Hematopoietic multipotent progenitor cell treated with erythropoietin and hydrocortisone succinate and interleukin-3 and kit ligand, for 15 days (in vitro differentiated cells): ENCODE data around the gene BBLN.
"Not testable (repeated sequence)": the region's sequence is repeated elsewhere in the genome, so short reads cannot be mapped to it uniquely, and the experiment has no call there.

Source experiments
- DNase-seq: peaks from one replicate; pipeline ENCODE4 v3.0.0-alpha.2; 2015; ENCODE audit warnings: low spot score

Gene BBLN

GRCh38 chr9:128159784-128160602 is at the start of gene BBLN:
Gene BBLN (plus strand): TSS chr9:128160265. CDS start chr9:128160408, 143 bp downstream.
- DNase-seq = peak; percentile 93

- not testable (repeated sequence) for DNase-seq
These were observed 48.3 kb upstream of the BBLN start for GRCh38 chr9:128111726-128112125.

GRCh38 chr9:128113526-128114325 is 46.3 kb upstream of the BBLN start:
- DNase-seq = no peak

GRCh38 chr9:128114326-128115186 is 45.5 kb upstream of the BBLN start:
- DNase-seq = no peak

DNA sequence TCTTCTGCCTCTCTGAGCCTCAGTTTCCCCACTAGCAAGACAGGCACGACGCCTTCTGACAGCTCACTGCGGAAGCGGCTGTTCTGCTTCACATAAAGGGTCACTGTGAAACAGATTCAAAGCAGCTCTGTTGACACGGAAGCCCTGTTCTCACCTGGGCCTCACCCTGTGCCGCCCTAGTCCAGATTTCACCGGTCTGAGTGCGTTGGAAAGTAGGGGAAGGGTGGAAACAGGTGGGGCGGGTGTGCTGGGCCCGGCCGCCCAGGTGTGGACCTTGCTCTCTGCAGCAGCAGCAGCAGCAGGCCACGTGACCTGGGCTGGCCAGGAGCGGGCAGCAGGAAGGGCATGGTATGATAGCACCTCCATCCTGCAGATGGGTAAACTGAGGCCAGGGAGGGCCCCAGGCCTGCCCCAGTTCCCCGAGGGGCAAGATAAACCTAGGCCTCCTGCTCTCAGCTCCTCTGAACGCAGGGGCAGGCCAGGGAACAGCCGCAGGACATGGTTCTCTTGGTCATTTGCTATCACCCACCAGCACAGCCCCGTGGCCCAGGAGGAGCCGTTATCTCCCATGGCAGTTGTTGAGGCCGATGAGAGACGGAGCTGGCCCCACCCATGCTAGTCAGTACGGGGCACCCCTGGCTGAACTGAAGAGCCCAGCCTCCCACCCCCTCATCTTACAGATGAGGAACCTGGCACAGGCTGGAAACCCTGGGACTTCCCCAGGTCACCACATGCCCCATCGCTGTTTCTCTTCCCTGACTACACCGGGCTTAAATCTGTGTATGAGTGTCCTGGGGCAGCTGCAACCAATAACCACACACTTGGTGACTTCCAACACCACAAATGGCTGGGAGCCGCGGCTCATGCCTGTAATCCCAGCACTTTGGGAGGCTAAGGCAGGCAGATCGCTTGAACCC is 44.6 kb upstream of the BBLN start:
- peak; percentile 98 for DNase-seq

GRCh38 chr9:128116104-128117083 is 43.7 kb upstream of the BBLN start:
- DNase-seq = peak; percentile 16

DNA sequence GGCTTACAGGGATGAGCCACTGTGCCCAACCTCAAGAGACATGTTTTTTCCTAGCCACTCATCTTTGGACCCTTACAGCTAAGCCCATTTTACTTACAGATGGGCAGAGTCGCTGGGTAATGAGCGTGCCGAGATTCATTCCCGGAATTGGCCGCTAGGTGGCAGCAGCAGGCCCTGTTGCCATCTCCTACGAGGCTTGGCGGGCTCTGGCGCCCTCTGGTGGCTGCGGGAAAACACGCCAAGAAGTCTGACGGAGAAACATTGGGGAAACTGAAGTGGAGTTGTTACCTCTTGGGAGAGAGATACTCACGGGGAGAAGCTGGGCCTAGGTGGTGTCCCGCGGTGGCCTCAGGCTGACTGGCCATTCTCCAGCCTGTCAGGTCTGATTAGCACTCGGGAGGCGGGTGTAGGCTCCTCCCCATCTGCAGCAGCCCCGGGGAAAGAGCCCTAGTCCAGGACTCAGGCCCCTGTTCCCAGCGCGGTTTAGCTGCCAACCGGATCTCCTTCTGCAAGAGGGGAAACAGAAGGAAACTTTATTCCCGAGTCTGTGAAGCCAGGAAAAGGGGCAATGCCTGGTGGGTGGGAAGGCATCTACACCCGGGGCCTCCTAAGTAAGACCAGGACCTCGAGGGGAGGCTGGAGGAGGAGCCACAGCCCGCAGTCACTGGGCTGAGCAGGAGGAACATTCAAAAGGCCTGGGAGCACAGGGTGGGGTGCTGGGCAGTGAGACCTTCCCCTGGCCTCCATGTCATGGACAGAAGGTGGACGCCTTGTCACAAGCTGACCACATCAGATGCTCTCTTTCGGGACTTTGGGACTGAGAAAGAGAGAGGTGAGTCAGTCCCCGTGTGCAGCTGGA is 42.2 kb upstream of the BBLN start:
- peak; percentile 96 for DNase-seq

- DNase-seq = no peak
These were observed 41.6 kb upstream of the BBLN start for GRCh38 chr9:128118472-128118857.

- no peak for DNase-seq
These were observed 40.9 kb upstream of the BBLN start for GRCh38 chr9:128118971-128119665.

GRCh38 chr9:128120061-128120740 is 39.9 kb upstream of the BBLN start:
- no peak for DNase-seq

DNA sequence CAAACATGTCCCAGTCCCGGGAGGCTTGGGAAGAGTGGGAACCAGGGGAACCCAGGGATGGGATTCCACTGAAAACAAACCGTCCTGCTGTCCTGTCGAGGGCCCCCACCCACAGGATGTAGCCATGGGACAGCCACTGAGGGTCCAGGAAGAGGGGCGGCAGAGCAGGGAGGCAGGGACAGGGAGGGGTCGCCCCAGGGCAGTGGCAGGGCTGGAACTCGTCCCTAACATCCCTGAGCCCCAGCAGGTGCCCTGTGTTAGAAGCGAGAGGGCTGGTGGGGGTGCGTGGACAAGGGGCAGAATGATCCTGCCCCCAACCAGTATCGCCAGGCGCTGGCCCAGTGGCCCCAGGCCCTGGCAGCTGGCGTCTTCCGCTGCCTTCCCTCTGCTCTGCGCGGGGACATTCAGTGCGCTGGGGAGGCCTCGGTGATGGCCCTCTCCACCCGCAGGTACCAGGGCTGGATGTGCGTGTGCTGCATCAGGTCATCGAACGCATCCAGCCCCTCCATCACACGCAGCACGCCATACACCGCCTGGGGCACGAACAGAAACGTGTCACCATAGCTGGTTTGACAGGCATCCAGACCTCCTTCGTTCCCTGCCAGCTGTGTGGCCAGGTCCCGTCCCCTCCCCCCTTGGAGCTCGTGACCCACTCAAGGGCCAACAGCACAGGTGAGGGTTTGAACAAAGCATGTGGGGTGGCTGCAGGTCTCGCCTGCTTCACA is 39.2 kb upstream of the BBLN start:
- DNase-seq = no peak

- no peak for DNase-seq
These were observed 38.6 kb upstream of the BBLN start for GRCh38 chr9:128121466-128121810.

DNA sequence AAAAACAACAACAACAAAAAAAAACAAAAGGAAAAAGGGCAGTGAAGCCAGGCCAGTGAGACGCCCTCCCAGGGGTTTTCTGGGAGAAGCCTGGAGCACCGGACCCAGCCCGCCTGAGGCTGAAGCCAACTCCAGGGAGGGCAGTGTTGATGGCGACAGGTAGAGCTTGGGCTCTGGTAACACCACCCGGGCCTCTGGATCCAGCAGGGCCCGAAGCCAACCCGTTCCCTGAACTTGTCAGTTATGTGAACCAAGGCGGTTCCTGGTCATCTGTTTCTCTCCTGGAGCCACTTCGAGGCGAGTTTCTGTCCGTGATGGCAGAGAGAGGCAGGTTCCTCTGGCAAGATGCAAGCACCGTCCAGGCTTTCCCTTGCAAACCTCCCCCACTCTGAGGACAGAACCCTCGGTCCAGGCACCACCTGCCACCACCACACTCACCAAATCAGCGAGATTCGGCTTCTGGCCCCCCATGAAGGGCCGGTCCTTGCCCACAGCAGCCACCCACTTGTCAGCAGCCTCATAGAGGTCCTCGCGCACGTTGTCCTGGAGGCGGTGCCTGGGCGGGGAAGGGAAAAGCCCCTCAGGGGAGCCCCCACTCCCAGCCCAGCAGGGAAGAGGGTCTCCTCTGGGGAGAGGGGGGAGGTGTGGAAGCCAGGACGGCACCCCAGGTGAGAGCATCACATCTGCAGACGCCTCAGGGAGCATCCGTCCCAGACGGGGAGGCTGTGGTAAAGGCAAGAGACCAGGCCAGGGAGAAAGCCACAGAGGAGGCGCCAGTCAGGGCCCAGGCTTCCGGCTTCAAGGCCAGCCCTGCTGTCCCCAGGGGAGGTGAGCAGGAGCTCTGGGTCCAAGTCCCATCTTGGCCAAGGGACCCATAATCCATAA is 37.9 kb upstream of the BBLN start:
- DNase-seq = no peak

DNA sequence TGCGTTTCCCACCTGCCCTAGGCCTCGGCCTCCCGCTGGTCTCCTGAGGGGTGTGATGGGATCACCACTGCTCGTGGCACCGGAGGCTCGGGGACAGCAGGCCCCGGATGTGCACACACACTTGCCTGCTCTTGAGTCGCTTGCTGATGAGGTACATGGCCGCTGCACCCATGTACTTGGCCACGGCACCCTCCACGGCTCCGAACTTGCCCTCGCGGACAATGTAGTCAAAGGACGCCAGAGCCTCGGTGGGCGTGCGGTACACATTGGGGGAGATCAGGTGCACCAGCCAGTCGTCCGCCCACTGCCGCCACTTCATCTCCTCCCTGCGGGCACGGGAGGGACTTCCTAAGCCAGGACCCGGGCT is 37.3 kb upstream of the BBLN start:
- DNase-seq = no peak

DNA sequence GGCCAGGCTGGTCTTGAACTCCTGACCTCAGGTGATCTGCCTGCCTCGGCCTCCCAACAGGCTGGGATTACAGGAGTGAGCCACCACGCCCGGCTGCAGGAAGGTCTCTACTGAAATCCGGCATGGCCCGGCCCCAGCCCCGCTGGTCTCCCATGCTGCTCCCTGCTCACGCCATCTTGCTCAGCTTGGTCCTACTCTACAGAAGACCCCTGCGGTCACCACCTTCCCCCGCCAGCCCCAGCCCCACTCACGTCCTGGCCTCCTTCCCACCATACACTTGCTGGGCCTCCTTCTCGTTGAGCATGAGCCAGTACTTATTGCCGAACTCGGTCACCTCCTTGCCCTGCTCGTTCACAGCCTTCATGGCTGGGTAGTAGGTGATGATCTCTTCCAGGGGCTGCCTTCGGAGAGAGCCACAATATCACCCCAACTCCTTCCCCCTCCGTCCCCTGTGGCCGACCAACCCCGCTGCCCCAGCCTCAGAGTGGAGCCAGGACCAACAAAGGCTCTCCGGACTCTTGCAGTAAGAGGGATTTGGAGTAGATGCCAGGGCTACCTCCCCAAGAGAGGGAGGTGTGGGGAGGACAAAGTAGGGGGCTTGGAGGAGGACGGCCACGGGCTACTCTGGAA is 36.5 kb upstream of the BBLN start:
- no peak for DNase-seq

GRCh38 chr9:128124451-128124850 is 35.6 kb upstream of the BBLN start:
- DNase-seq = no peak
